ENCODE measurements around the gene CBY2. TPM values are rescaled to one million over a fixed set of nuclear protein-coding genes. Genes with fewer than 3 reads are reported as not detected.

Gene CBY2
- total RNA-seq, 2 experiments from 2014 or later, result not detected

GRCh38 chr13:45723798-45724197, 21.7 kb downstream of the CBY2 start:
- ChIA-PET CTCF (interaction anchor here (3.0 kb wide), 1 partner anchor 100 kb away, joined by 11 read pairs; no protein-coding TSS in a partner anchor), POLR2A (no interaction called here)
- Mint-ChIP-seq H3K4me3 (no peak overlapping the region), H3K4me1 (ENCODE audit: low read depth) (no peaks in the 10 kb centered on the region), H3K36me3 (no peaks in the 10 kb centered on the region), H3K27ac (no peak overlapping the region), H3K27me3 (peaks cover 2% of the 10 kb centered on the region), H3K9me3 (no peaks in the 10 kb centered on the region)
- DNase-seq, result no peak
- intact Hi-C loops (cut with micrococcal nuclease), result no loop called here

GRCh38 chr13:45728759-45729158, 26.6 kb downstream of the CBY2 start:
- Mint-ChIP-seq H3K27ac (no peak overlapping the region), H3K9me3 (no peaks in the 10 kb centered on the region), H3K4me3 (no peak overlapping the region), H3K36me3 (no peaks in the 10 kb centered on the region), H3K27me3 (peaks cover 2% of the 10 kb centered on the region), H3K4me1 (ENCODE audit: low read depth) (no peaks in the 10 kb centered on the region)
- CTCF ChIA-PET, result interaction anchor here (0.5 to 1.6 kb wide), 6 partner anchors 8 to 105 kb away, joined by 3 to 11 read pairs (median 3); no protein-coding TSS in a partner anchor
- POLR2A ChIA-PET, result no interaction called here
- intact Hi-C loops (cut with micrococcal nuclease), result no loop called here
- DNase-seq, result peak; percentile 10

- Mint-ChIP-seq H3K36me3 (peaks cover 1% of the 10 kb centered on the region), H3K27ac (no peak overlapping the region), H3K4me3 (no peak overlapping the region), H3K27me3 (peaks cover 2% of the 10 kb centered on the region), H3K9me3 (no peaks in the 10 kb centered on the region), H3K4me1 (ENCODE audit: low read depth) (no peaks in the 10 kb centered on the region)
- DNase-seq, result no peak
- POLR2A ChIA-PET, result no interaction called here
- CTCF ChIA-PET, result no interaction called here
- intact Hi-C loops (cut with micrococcal nuclease), result no loop called here
Measured at GRCh38 chr13:45731455-45731854, 29.3 kb downstream of the CBY2 start.

GRCh38 chr13:45732916-45733315, 30.8 kb downstream of the CBY2 start:
- peaks cover under 1% of the 10 kb centered on the region for H3K27me3 Mint-ChIP-seq
- intact Hi-C loops (cut with micrococcal nuclease), result no loop called here
- no peak overlapping the region for H3K4me3 Mint-ChIP-seq
- H3K9me3 Mint-ChIP-seq, result no peaks in the 10 kb centered on the region
- H3K36me3 Mint-ChIP-seq, result peaks cover 1% of the 10 kb centered on the region
- no peak for DNase-seq
- H3K27ac Mint-ChIP-seq, result no peak overlapping the region
- ChIA-PET CTCF (interaction anchor here (1.5 kb wide), 1 partner anchor 110 kb away, joined by 7 read pairs; no protein-coding TSS in a partner anchor), POLR2A (no interaction called here)
- no peaks in the 10 kb centered on the region for H3K4me1 Mint-ChIP-seq (ENCODE audit: low read depth)

- H3K9me3 Mint-ChIP-seq, result no peaks in the 10 kb centered on the region
- CTCF ChIA-PET, result interaction anchor here (1.5 kb wide), 1 partner anchor 110 kb away, joined by 7 read pairs; no protein-coding TSS in a partner anchor
- DNase-seq, result no peak
- intact Hi-C loops (cut with micrococcal nuclease), result no loop called here
- H3K36me3 Mint-ChIP-seq, result peaks cover 1% of the 10 kb centered on the region
- no peak overlapping the region for H3K4me3 Mint-ChIP-seq
- H3K4me1 Mint-ChIP-seq (ENCODE audit: low read depth), result no peaks in the 10 kb centered on the region
- no peaks in the 10 kb centered on the region for H3K27me3 Mint-ChIP-seq
- no peak overlapping the region for H3K27ac Mint-ChIP-seq
- POLR2A ChIA-PET, result no interaction called here
Measured at GRCh38 chr13:45733361-45733760, 31.2 kb downstream of the CBY2 start.

GRCh38 chr13:45737571-45738017, 35.5 kb downstream of the CBY2 start:
- CTCF ChIA-PET, result no interaction called here
- no peaks in the 10 kb centered on the region for H3K9me3 Mint-ChIP-seq
- peak; percentile 42 for DNase-seq

GRCh38 chr13:45742985-45743384, 40.9 kb downstream of the CBY2 start:
- ChIA-PET CTCF (no interaction called here), POLR2A (no interaction called here)
- no peak for DNase-seq
- Mint-ChIP-seq H3K9me3 (no peaks in the 10 kb centered on the region), H3K4me1 (ENCODE audit: low read depth) (no peaks in the 10 kb centered on the region), H3K27ac (no peak overlapping the region), H3K27me3 (no peaks in the 10 kb centered on the region), H3K36me3 (no peaks in the 10 kb centered on the region), H3K4me3 (no peak overlapping the region)
- intact Hi-C loops (cut with micrococcal nuclease), result no loop called here

More at GRCh38 chr13:45737571-45738017, 35.5 kb downstream of the CBY2 start:
- Mint-ChIP-seq H3K4me3 (no peak overlapping the region), H3K4me1 (ENCODE audit: low read depth) (no peaks in the 10 kb centered on the region), H3K36me3 (peaks cover 1% of the 10 kb centered on the region), H3K27me3 (no peaks in the 10 kb centered on the region), H3K27ac (no peak overlapping the region)
- POLR2A ChIA-PET, result no interaction called here
- intact Hi-C loops (cut with micrococcal nuclease), result no loop called here

GRCh38 chr13:45744979-45745378, 42.9 kb downstream of the CBY2 start:
- CTCF ChIA-PET, result no interaction called here
- no peak overlapping the region for H3K27ac Mint-ChIP-seq
- H3K4me3 Mint-ChIP-seq, result no peak overlapping the region
- no peaks in the 10 kb centered on the region for H3K36me3 Mint-ChIP-seq
- no peak for DNase-seq
- H3K4me1 Mint-ChIP-seq (ENCODE audit: low read depth), result no peaks in the 10 kb centered on the region
- peaks cover 2% of the 10 kb centered on the region for H3K27me3 Mint-ChIP-seq
- H3K9me3 Mint-ChIP-seq, result no peaks in the 10 kb centered on the region
- POLR2A ChIA-PET, result no interaction called here
- intact Hi-C loops (cut with micrococcal nuclease), result no loop called here

- Mint-ChIP-seq H3K27me3 (peaks cover 2% of the 10 kb centered on the region), H3K9me3 (no peaks in the 10 kb centered on the region), H3K36me3 (no peaks in the 10 kb centered on the region), H3K4me3 (no peak overlapping the region), H3K4me1 (ENCODE audit: low read depth) (no peaks in the 10 kb centered on the region), H3K27ac (no peak overlapping the region)
- DNase-seq, result no peak
- intact Hi-C loops (cut with micrococcal nuclease), result no loop called here
- ChIA-PET CTCF (no interaction called here), POLR2A (no interaction called here)
Measured at GRCh38 chr13:45747071-45747470, 45.0 kb downstream of the CBY2 start.

- intact Hi-C loops (cut with micrococcal nuclease), result no loop called here
- no peak overlapping the region for H3K4me3 Mint-ChIP-seq
- no peaks in the 10 kb centered on the region for H3K36me3 Mint-ChIP-seq
- H3K27me3 Mint-ChIP-seq, result peaks cover 2% of the 10 kb centered on the region
- no peak overlapping the region for H3K27ac Mint-ChIP-seq
- H3K9me3 Mint-ChIP-seq, result no peaks in the 10 kb centered on the region
- no peak for DNase-seq
- CTCF ChIA-PET, result no interaction called here
- no peaks in the 10 kb centered on the region for H3K4me1 Mint-ChIP-seq (ENCODE audit: low read depth)
- POLR2A ChIA-PET, result no interaction called here
Measured at GRCh38 chr13:45748941-45749759, 47.0 kb downstream of the CBY2 start.

GRCh38 chr13:45750566-45750965, 48.4 kb downstream of the CBY2 start:
- CTCF ChIA-PET, result no interaction called here
- Mint-ChIP-seq H3K27ac (no peak overlapping the region), H3K27me3 (peaks cover 2% of the 10 kb centered on the region), H3K9me3 (no peaks in the 10 kb centered on the region), H3K4me1 (ENCODE audit: low read depth) (no peaks in the 10 kb centered on the region), H3K36me3 (no peaks in the 10 kb centered on the region), H3K4me3 (no peak overlapping the region)
- intact Hi-C loops (cut with micrococcal nuclease), result no loop called here
- no peak for DNase-seq
- POLR2A ChIA-PET, result no interaction called here

- no peak for DNase-seq
- POLR2A ChIA-PET, result no interaction called here
- H3K27me3 Mint-ChIP-seq, result peaks cover 2% of the 10 kb centered on the region
- H3K36me3 Mint-ChIP-seq, result no peaks in the 10 kb centered on the region
- H3K9me3 Mint-ChIP-seq, result no peaks in the 10 kb centered on the region
- intact Hi-C loops (cut with micrococcal nuclease), result no loop called here
- H3K4me1 Mint-ChIP-seq (ENCODE audit: low read depth), result no peaks in the 10 kb centered on the region
- no peak overlapping the region for H3K4me3 Mint-ChIP-seq
- CTCF ChIA-PET, result no interaction called here
- no peak overlapping the region for H3K27ac Mint-ChIP-seq
Measured at GRCh38 chr13:45751885-45752284, 49.8 kb downstream of the CBY2 start.

GRCh38 chr13:45752510-45752909, 50.4 kb downstream of the CBY2 start:
- no peak overlapping the region for H3K4me3 Mint-ChIP-seq
- peaks cover under 1% of the 10 kb centered on the region for H3K36me3 Mint-ChIP-seq
- peaks cover 2% of the 10 kb centered on the region for H3K27me3 Mint-ChIP-seq
- ChIA-PET POLR2A (no interaction called here), CTCF (no interaction called here)
- DNase-seq, result no peak
- intact Hi-C loops (cut with micrococcal nuclease), result no loop called here
- H3K27ac Mint-ChIP-seq, result no peak overlapping the region
- H3K4me1 Mint-ChIP-seq (ENCODE audit: low read depth), result no peaks in the 10 kb centered on the region
- H3K9me3 Mint-ChIP-seq, result peaks cover 5% of the 10 kb centered on the region
